ES-I3 (cell line): Measurements from ENCODE around the gene CCDC70.
"Not testable (repeated sequence)": the region's sequence is repeated elsewhere in the genome, so short reads cannot be mapped to it uniquely, and the experiment has no call there.

Experiments used
- H3K36me3 ChIP-seq: 2 replicates; pipeline ENCODE4 v1.6.1; 2013; ENCODE audit warnings: mild to moderate bottlenecking, low read length, control low read depth, moderate library complexity; ENCODE audit not compliant: insufficient read depth
- H3K4me1 ChIP-seq: 2 replicates; pipeline ENCODE4 v1.6.1; 2013; ENCODE audit warnings: mild to moderate bottlenecking, control low read depth, low read length; ENCODE audit not compliant: insufficient read depth
- H3K9ac ChIP-seq: 2 replicates; pipeline ENCODE4 v1.6.1; 2013; ENCODE audit warnings: low read depth, mild to moderate bottlenecking, low read length, moderate library complexity
- H3K9me3 ChIP-seq: 2 replicates; pipeline ENCODE4 v1.6.1; 2013; ENCODE audit warnings: mild to moderate bottlenecking, low read length, moderate library complexity; ENCODE audit not compliant: control insufficient read depth, insufficient read depth

CCDC70 gene

GRCh38 chr13:51894239-51894638, 32.5 kb downstream of the CCDC70 start:
- H3K9ac ChIP-seq = no peak overlapping the region
- no peaks in the 10 kb centered on the region for H3K4me1 ChIP-seq
- H3K36me3 ChIP-seq = no peaks in the 10 kb centered on the region
- no peaks in the 10 kb centered on the region for H3K9me3 ChIP-seq

- Histone ChIP-seq H3K36me3 (no peaks in the 10 kb centered on the region), H3K9ac (no peak overlapping the region), H3K4me1 (no peaks in the 10 kb centered on the region), H3K9me3 (no peaks in the 10 kb centered on the region)
Measured at GRCh38 chr13:51895906-51896888, 34.4 kb downstream of the CCDC70 start.

- Histone ChIP-seq H3K36me3 (no peaks in the 10 kb centered on the region), H3K9me3 (no peaks in the 10 kb centered on the region), H3K9ac (no peak overlapping the region), H3K4me1 (no peaks in the 10 kb centered on the region)
Measured at GRCh38 chr13:51900471-51900870, 38.7 kb downstream of the CCDC70 start.

GRCh38 chr13:51902776-51903175, 41.0 kb downstream of the CCDC70 start:
- no peak overlapping the region for H3K9ac ChIP-seq
- no peaks in the 10 kb centered on the region for H3K4me1 ChIP-seq
- no peaks in the 10 kb centered on the region for H3K36me3 ChIP-seq
- no peaks in the 10 kb centered on the region for H3K9me3 ChIP-seq

GRCh38 chr13:51905787-51906186, 44.0 kb downstream of the CCDC70 start:
- Histone ChIP-seq H3K9ac (no peak overlapping the region), H3K36me3 (no peaks in the 10 kb centered on the region), H3K4me1 (no peaks in the 10 kb centered on the region), H3K9me3 (no peaks in the 10 kb centered on the region)

GRCh38 chr13:51906581-51906980, 44.8 kb downstream of the CCDC70 start:
- Histone ChIP-seq H3K9ac (no peak overlapping the region), H3K9me3 (no peaks in the 10 kb centered on the region), H3K36me3 (no peaks in the 10 kb centered on the region), H3K4me1 (no peaks in the 10 kb centered on the region)

- no peaks in the 10 kb centered on the region for H3K9me3 ChIP-seq
- no peaks in the 10 kb centered on the region for H3K36me3 ChIP-seq
- H3K4me1 ChIP-seq = no peaks in the 10 kb centered on the region
- H3K9ac ChIP-seq = no peak overlapping the region
Measured at GRCh38 chr13:51907040-51907732, 45.4 kb downstream of the CCDC70 start.

GRCh38 chr13:51909265-51909664, 47.5 kb downstream of the CCDC70 start:
- H3K9me3 ChIP-seq, H3K4me1 ChIP-seq, H3K36me3 ChIP-seq, H3K9ac ChIP-seq: not testable (repeated sequence)

- Histone ChIP-seq H3K36me3 (no peaks in the 10 kb centered on the region), H3K9me3 (no peaks in the 10 kb centered on the region), H3K9ac (no peak overlapping the region), H3K4me1 (0 out of 2 replicates have a peak, but pooled peaks cover 5% of the 10 kb centered on the region)
Measured at GRCh38 chr13:51910508-51910907, 48.7 kb downstream of the CCDC70 start.

GRCh38 chr13:51912091-51912490, 50.3 kb downstream of the CCDC70 start:
- Histone ChIP-seq H3K9ac (no peak overlapping the region), H3K4me1 (0 out of 2 replicates have a peak, but pooled peaks cover 5% of the 10 kb centered on the region), H3K36me3 (no peaks in the 10 kb centered on the region), H3K9me3 (no peaks in the 10 kb centered on the region)

- Histone ChIP-seq H3K36me3 (no peaks in the 10 kb centered on the region), H3K9me3 (no peaks in the 10 kb centered on the region), H3K9ac (no peak overlapping the region), H3K4me1 (0 out of 2 replicates have a peak, but pooled peaks cover 5% of the 10 kb centered on the region)
Measured at GRCh38 chr13:51912511-51913225, 50.9 kb downstream of the CCDC70 start.

- Histone ChIP-seq H3K9ac (no peak overlapping the region), H3K4me1 (0 out of 2 replicates have a peak, but pooled peaks cover 5% of the 10 kb centered on the region), H3K9me3 (no peaks in the 10 kb centered on the region), H3K36me3 (no peaks in the 10 kb centered on the region)
Measured at GRCh38 chr13:51913421-51914136, 51.8 kb downstream of the CCDC70 start.

GRCh38 chr13:51914137-51914493, 52.3 kb downstream of the CCDC70 start:
- Histone ChIP-seq H3K9ac (no peak overlapping the region), H3K4me1 (0 out of 2 replicates have a peak, but pooled peaks cover 5% of the 10 kb centered on the region), H3K36me3 (no peaks in the 10 kb centered on the region), H3K9me3 (no peaks in the 10 kb centered on the region)
